Stromal cell of bone marrow (primary cell): ENCODE results near the gene DEDD2.

Experiments used
- DNase-seq: peaks from one replicate; pipeline ENCODE4 v3.0.0-alpha.2; 2012; ENCODE audit warnings: low read depth

DEDD2 gene

DNA sequence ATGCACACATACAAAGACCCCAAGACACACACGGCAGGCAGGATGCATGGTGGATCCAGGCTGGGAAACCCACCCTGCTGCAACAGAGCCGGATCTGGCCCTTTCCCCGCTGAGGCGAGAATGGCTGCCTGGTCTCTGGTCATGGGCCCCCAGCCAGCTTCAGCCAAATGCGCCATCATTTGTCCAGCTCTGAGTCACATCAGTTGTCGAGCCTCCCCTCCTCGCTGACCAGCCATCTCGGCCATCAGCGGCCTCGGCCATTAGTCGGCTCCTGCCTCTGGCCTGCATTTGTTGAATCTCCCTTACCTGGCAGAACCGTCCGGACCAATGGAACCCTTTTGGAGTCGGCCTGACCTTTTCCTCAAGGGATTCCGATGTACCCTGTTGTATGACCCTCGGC, 46.8 kb downstream of the DEDD2 start:
- no peak for DNase-seq

DNA sequence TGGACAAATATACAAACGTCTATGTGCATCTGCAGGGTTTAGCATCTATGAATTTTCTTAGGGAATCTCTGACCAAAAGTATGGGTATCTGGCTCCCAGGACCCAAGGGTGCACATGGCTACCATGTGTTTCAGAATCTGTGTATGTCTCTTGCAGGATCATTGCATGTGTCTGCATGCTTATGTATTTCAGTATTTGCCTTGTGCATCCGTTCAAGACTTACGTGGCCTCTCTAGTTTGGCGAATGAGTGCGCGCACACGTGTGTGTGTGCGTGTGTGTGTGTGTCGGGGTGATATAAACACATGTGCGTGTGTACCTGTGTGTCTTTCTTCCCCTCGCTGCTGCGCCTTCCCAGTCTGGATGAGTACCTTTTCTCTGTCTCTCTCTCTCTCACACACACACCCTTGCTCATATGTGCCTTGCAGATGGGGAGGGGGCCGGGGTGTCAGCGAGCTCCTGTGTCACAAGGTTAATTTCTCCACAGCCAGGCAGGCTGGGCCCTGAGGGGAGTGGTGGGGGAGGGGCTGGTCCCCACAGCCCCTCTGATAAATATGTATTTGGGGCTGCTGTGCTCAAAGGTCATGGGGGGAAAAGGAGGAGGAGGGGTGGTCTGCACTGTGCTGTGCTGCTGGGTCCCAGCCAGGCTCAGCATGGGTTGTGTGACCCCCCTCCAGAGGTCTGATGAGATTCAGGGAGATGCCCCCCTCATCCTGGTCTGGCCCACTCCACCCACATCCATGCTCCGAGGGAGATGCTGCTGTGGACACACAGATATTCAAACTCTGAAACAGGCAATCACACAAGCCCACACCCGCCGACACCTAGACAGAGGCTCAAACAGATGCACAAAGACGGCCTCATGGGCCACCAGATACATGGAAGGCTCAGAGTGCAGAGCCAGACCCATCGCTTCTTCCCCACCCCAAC, 47.7 kb downstream of the DEDD2 start:
- DNase-seq = no peak

DNA sequence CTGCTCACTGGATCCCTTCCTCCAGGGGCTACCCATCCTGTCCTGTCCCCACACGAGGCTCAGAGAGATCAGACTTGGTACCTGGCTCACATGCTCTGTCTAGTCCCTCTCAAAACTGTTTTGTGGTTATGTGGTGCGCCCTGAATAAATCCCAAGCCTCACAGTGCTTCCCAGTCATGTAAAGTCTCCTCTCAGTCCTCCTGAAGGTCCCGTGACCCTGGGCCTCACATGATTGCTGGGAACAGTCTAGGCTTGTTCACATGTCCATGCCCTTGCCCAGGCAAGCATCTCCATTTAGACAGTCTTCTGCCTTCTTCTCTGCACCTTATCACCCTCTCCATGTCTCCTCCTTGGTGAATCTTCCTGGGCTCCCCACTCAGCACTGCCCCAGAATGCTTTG, 49.3 kb downstream of the DEDD2 start:
- DNase-seq = no peak

DNA sequence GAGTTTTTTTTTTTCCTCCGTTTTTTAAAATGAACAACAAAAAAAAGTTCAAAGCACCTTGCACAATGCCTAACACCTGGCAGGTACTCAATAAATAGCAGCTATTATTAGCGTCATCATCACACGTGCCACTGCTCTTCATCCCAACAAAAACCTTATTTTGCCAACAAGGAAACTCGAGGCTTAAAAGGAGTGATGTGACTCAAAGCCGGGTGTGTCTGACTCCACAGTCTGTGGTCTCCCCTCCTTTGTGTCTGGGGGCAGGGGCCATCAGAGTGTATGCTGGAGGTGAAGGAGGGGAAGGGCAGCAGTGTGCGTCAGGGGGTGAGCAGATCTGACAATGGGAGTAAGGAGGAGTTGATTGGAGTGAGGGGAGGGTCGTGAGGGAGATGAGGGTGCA, 51.2 kb downstream of the DEDD2 start:
- DNase-seq = no peak

DNA sequence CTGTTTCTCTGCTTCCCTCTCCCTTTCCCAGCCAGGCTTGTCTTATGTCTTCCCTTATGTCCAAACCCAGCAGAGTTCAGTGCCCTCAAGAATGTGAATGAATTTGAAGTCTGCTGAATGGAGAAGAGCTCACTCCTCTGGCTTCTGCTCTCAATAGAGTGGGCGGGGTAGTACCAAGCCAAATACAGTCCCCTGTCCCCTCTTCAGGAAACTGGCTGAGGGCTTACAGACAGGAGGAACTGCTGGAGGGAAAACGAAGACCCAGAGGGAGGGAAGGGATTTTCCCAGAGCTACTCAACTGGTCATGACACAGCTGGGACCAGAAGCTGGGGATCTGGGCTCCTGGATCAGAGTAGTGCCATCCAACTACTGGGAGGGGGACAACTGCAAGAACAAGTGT, 52.3 kb downstream of the DEDD2 start:
- DNase-seq = no peak

DNA sequence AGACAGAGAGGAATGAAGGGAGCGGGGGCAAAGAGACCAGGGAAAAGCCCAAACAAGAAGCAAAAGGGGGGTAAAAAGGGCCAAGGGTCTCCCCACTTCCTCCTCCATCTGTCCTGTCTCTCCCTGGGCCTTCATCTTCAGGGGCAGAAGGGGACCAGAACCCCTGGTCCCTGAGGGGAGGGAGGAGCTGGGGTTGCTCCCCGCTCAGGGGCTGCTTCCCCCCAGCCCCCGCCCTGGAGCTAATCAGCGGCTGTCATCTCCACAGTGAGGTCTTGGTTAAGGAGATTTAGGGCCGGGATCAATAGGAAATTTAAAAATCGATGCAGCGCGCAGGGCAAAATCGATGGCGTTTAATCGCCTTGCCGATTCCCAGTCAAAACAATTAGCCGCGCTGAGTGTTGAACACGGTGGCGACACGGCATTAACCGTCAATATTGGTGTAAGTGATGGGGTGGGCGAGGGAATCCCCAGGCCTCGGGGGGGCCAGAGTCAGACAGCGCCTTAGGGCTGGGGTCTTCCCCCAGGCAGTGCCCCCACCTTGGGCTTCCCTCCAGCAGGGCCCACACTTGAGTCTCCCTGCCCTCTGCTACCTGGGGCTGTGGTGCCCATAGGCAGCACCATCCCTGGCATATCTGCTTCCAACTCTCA, 55.7 kb downstream of the DEDD2 start:
- no peak for DNase-seq

DNA sequence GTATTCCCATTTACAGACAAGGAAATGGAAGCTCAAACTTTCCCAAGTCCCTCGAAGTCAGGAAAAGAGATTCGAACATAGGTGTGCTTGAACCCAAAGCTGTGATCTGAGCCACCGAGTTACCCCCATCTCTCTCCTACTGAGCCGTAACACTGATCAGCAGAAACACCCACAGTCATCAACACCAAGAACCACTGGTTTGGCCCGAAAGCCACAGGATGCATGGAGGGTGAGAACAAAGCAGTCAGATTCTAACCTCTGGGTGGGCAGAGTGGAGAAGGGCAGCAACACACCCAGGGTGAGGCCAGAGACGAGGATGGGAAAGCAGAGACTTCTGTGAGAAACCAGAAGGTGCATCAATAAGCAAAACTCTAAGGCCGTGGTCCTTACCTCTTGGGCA, 57.5 kb downstream of the DEDD2 start:
- no peak for DNase-seq

DNA sequence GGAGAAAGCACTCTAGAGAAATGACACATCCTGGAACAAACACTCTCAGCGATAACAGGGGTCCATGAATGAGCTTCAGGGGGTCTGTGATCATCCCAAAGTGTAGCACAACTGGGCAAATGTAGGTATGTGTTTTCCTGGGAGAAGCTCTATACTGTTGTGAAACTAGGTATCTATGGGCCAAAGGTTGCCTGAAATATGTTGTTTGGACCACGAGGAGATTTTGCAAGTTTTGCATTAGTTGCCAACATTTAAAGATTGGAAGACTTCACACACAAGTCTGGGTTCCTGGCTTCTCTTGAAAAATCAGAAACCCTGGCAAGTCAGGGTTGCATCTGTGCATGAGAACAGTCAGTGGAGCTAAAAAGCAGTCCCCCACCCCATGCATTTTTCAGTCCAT, 58.6 kb downstream of the DEDD2 start:
- no peak for DNase-seq

DNA sequence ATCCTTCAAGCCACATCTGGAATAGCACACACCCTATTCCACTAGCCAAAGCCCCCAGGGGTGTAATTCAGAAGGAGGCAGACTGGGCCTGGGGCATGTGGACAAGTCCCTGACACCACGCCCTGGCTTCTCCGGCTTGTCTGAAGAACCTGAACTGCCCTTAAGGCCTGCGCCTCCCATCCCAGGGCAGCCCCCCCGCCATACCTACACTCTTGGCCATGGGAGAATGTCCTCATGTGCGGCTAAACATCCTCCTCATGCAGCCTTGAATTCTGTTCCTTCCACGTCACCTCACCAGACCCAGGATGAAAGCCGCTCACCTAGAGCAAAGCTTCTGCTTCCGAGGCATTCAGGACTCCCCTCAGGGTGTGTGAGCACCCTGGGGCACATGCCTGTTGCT, 60.9 kb downstream of the DEDD2 start:
- DNase-seq = no peak

DNA sequence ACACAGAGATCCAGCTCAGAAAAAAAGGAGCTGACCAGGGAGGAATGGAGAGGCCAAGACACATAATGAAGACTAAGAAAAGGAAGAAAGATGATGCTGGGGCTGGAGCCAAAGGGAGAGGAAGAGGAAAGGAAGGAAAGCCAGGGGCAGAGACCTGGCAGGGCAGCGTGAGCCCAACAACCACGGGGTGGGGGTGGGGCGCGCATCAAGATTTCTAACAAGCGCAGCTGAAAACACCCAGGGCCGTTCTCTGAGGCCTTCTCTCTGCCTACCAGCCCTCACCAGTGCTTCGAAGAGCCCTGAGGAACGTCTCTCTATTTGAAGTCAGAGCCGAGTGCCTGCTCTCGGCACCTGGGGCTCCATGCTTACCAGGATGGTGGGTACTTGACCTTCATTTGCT, 61.7 kb downstream of the DEDD2 start:
- no peak for DNase-seq

DNA sequence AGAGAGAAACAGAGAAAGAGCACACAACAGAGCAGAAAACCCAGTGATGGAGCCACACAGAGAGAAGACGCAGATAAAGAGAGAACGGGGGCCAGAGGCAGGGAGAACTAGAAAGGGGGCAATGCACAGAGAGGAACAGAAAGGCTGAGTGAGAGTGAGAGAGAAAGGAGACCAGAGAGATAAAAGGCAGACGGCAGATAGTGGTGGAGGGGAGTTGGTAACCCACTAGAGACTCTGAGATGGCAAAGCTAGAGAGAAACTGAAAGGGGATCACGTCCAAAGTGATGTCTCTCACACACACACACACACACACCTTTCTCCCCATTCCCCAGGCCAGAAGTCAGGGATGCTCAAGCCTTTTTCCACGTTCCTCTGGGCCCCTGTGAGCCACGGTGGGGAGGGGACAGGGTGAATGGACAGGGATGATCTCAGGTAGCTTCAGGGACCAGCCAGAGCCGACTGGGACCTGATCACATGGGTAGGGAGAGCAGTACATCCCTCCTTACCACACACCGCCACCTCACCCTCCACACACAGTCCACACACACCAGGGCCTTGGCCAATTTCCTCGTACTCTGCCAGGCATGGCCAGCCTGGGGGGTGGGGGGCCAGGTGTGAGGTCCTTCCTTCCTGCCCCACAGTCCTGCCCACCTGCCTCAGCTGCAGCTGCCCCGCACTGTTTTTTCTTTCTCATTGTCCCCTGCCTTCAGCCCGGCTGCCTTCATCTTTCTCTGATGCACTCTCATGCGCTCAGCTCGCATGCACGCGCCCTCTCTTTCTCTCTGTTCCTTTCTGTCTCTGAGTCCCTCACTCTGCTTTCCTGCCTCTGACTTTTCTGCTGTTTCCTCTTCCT, 62.8 kb downstream of the DEDD2 start:
- DNase-seq = no peak

DNA sequence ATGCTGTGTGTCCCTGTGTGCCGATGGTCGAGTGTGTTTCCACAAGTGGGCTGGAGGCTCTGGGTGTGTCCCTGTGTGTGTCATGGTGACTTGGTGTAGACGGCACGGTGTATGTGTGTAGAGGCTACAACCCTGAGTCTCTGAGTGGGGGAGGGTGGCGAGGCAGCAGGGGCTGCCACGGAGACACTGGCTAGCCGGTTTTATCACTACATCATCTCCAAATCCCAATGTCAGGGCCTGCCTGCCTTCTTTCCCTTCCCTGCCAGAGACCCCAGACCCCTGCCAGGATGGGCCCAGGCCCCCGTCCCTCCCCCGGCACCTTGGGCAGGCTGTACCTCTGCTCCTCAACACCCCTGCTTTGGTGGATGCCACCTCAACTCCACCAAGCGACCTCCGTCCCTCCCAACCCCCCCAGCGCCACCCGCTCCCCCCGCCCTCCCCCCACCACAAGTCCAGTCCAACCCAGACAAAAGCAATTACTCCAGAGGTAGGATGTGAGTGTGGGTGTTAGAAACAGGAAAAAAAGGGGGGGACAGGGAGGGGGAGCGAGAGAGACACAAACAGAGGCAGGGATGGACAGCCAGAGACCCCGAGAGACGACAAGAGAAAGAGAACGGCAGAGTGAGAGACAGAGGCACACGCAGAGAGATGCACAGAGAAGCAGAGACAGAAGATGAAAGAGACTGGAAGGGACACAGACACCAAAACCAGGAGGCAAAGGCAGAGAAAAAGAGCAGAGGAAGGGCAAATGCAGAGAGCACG, 63.6 kb downstream of the DEDD2 start:
- no peak for DNase-seq

DNA sequence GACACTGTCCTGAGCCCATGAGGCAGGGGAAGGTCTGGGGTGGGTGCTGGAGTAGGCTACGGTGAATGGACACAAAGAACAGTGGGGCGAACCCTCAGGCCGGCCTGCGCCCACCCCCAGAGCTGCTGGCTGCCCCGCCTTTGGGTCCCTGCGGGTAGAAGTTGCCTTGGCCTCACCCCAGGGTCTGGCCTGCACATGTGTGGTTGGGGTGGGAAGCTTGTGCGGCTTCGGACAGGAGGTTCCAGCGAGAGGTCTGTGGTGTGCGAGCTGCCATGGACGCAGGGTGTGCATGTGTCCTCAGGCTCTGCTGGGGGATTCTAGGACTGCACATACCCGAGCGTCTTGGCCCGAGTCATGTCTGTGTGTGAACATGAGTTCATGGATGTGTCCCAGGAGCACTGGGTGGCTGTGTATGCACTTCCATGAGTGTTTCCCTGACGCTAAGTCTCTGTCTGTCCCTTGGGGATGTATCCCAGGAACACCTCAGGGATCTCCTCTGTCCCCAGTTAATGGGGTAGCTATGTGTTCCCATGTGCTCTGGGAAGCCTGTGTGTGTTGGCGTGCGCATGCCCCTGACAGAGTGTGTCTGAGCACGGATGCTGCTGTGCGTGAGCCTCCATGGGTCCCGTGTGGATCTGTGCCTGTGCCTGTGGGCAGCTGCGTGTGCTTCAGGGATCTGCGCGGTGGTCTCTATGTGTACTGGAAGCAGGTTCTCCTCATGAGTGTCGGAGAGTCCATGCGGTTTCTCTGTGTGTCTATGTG, 64.4 kb downstream of the DEDD2 start:
- DNase-seq = no peak

DNA sequence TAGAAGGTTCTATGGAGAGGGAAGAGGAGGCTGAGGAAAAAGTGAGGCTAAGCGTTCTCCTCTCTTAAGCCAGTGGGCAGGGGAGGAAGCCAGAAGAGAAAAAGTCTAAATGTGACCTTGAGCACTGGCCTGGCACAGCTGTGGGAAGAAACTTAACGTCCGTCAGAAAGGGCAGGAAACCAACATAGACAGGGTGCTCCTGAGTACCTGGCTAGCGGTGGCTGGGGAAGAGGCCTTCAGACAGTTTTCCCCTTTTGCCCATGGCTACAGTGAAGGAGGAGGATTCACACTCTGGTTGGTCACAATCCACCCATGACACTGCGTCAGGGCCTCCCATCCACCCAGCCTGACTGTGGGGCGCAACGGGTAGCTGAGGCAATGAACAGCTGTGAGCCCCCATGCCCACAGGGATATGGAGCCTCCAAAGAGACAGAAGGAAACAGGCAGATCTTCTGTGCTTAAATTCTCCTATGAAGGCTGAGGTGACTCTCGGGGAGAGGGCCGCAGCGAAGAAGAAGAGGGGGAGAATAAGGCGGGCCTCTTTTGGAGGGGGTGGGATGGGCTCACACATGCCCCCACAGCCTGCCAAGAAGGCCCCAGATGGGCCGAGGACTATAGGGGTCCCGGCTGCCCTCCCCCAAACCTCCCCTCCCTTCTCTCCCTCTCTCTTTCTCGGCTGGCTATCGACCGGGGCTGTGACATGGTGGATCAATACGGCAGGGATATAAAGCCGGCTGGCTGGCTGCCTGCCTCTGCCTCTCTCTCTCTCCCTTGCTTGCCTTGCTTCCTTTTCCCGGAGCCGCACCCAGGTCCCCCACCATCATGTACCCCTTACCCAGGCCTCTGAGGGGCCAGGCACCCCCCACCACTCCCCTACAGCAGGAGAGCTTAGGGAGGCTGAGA, 65.4 kb downstream of the DEDD2 start:
- DNase-seq = no peak

DNA sequence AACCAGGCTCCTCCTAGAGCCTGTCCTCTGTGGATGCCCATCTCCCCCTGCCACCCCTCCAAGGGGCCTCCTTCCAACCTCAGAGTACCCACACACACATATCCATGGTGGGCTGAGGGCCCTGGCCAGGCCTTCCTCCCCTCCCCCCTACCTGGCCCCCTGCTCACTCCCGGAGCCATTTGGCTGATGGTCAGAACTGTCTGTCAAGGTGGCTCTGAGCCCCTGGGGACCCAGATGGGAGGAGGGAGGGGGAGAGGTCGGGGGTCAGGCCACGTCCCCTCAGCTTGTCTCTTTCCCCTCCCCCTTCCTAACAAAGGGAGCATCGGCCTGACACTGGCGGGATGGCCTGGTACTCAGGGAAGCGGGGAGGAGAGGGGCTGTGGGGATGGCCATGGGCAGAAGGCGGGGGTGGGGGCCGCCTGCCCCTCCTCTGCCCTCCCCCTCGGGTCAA, 66.5 kb downstream of the DEDD2 start:
- DNase-seq = no peak

DNA sequence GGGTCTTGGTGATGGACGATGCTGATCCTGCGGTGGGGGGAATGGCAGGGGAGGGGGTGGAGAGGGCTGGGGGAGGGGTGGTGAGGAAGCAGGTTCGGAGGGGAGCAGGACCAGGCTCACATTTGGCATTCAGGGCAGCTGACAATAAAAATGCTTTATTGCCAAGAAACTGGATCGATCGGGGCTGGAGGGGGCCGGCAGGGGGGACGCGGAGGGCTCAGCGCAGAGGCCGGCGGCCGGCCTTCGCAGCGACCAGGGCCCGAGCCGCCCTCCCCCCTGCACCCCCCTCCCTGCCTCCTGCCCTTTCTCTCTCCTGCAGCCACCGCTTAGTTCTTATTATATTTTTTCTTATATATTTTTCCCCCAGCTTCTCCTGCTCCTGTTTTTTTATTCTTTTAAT, 67.1 kb downstream of the DEDD2 start:
- no peak for DNase-seq

DNA sequence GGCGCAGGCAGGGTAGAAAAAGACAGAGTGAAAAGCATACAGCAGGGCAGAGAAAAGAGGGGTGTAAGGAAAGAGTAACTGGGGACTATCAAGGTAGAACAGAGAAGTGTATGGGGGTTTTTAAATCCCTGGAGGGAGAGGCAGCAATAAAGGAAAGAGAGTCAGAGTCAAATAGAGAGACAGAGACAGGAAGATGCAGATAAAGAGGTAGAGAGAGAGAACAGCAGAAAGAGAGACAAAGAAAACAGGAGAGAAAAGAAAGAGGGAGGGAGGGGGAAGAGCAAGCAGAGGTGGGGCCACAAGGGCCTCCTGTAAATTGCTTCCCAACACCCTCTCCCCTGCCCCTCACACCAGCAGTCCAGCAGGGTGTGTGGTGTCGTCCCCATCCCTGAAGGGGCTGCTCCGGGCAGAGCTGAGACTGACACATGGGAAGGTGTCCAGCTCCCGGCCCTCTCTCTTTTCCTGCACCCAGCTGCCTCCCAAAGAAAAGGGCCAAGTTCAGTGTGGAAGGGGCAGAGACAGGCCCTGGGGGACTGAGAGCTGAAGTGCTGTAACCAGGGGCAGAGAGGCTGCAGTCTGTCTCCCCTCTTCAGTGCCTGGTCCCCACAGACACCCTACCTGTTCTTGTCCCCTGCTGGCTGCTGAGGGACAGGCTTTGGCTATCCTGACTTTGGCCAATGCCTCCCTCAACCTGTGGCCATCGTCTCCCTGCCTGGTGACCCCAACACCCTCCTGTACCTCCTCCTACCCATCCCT, 67.9 kb downstream of the DEDD2 start:
- no peak for DNase-seq
